Tibial artery (tissue), 4 donors: ENCODE measurements around the gene URGCP.

Experiments
- DNase-seq, 2 donors: peaks; one replicate each; pipeline ENCODE4 v3.0.0-alpha.2; 2019
- H3K27ac ChIP-seq, 2 donors: fragments of 200-600 bp; sonication (generic) in 1 of 2; 1 replicate in 1 of 2; 2 replicates in 1 of 2; pipeline ENCODE4 v1.5.1; 2018 to 2019; ENCODE audit warnings: mild to moderate bottlenecking in 1 of 2
- H3K27me3 ChIP-seq, 2 donors: fragments of 200-600 bp; sonication (generic) in 1 of 2; one replicate each; pipeline versions ENCODE4 v1.5.1 to v1.6.0; 2016 to 2019
- H3K36me3 ChIP-seq, 3 donors: fragments of 200-600 bp; sonication (generic) in 2 of 3; one replicate each; pipeline ENCODE4 v1.5.1; 2016 to 2019; ENCODE audit warnings: mild to moderate bottlenecking in 2 of 3
- H3K4me1 ChIP-seq, 4 donors: fragments of 200-600 bp; sonication (generic) in 2 of 4; 1 replicate in 3 of 4; 2 replicates in 1 of 4; pipeline ENCODE4 v1.5.1; 2016 to 2019
- H3K4me3 ChIP-seq, 2 donors: fragments of 200-600 bp; sonication (generic) in 1 of 2; 1 replicate in 1 of 2; 2 replicates in 1 of 2; pipeline ENCODE4 v1.5.1; 2018 to 2019; ENCODE audit warnings: mild to moderate bottlenecking in 2 of 2
- H3K9me3 ChIP-seq, 3 donors: fragments of 200-600 bp; sonication (generic) in 1 of 3; one replicate each; pipeline ENCODE4 v1.5.1; 2016 to 2019
- intact Hi-C: fragments of 100-400 bp; cut with DNase I; formaldehyde crosslinking; loops from one replicate; pipeline ENCODE4 v1.15.0; 2023; ENCODE audit warnings: low total_unique reads
- TF ChIP-seq, protein P1 (sequence below), 2 experiments: fragments of 200-600 bp in 1 of 2; fragments of 450-650 bp in 1 of 2; IDR thresholded peaks; one replicate each; pipeline ENCODE4 v1.5.1; 2017 to 2019; ENCODE audit warnings: antibody characterized with exemption in 2 of 2, mild to moderate bottlenecking in 1 of 2, moderate library complexity in 1 of 2

Gene URGCP

GRCh38 chr7:43868181-43868580 lies 38.2 kb downstream of the URGCP start:
- DNase-seq: no peak
- TF ChIP-seq, protein P1, sequence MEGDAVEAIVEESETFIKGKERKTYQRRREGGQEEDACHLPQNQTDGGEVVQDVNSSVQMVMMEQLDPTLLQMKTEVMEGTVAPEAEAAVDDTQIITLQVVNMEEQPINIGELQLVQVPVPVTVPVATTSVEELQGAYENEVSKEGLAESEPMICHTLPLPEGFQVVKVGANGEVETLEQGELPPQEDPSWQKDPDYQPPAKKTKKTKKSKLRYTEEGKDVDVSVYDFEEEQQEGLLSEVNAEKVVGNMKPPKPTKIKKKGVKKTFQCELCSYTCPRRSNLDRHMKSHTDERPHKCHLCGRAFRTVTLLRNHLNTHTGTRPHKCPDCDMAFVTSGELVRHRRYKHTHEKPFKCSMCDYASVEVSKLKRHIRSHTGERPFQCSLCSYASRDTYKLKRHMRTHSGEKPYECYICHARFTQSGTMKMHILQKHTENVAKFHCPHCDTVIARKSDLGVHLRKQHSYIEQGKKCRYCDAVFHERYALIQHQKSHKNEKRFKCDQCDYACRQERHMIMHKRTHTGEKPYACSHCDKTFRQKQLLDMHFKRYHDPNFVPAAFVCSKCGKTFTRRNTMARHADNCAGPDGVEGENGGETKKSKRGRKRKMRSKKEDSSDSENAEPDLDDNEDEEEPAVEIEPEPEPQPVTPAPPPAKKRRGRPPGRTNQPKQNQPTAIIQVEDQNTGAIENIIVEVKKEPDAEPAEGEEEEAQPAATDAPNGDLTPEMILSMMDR (IDR thresholded peaks at IDR 0.05): no peak
- intact Hi-C loops: no loop called here
- Histone ChIP-seq H3K27ac (no peak overlapping the region), H3K27me3 (no peaks in the 10 kb centered on the region), H3K9me3 (no peaks in the 10 kb centered on the region), H3K4me1 (peaks cover 0 to 41% (median 31%) of the 10 kb centered on the region in 4 donors), H3K4me3 (peak overlapping the region; percentile 93 to 98), H3K36me3 (peaks cover 19 to 30% (median 24%) of the 10 kb centered on the region in 3 donors)

GRCh38 chr7:43865277-43865676 lies 41.1 kb downstream of the URGCP start:
- Histone ChIP-seq H3K27ac (no peak overlapping the region), H3K27me3 (no peaks in the 10 kb centered on the region), H3K4me3 (no peak overlapping the region), H3K4me1 (peaks cover 0 to 15% (median 13%) of the 10 kb centered on the region in 4 donors), H3K36me3 (peaks cover 19 to 30% (median 24%) of the 10 kb centered on the region in 3 donors), H3K9me3 (no peaks in the 10 kb centered on the region)
- intact Hi-C loops: no loop called here
- TF ChIP-seq, protein P1 (IDR thresholded peaks at IDR 0.05): no peak
- DNase-seq: no peak

GRCh38 chr7:43864126-43864525 lies 42.3 kb downstream of the URGCP start:
- Histone ChIP-seq H3K27ac (no peak overlapping the region), H3K27me3 (no peaks in the 10 kb centered on the region), H3K4me3 (no peak overlapping the region), H3K4me1 (peaks cover 0 to 11% (median 9%) of the 10 kb centered on the region in 4 donors), H3K36me3 (peaks cover 19 to 30% (median 24%) of the 10 kb centered on the region in 3 donors), H3K9me3 (no peaks in the 10 kb centered on the region)
- TF ChIP-seq, protein P1 (IDR thresholded peaks at IDR 0.05): no peak
- no peak for DNase-seq
- intact Hi-C loops: no loop called here

DNA sequence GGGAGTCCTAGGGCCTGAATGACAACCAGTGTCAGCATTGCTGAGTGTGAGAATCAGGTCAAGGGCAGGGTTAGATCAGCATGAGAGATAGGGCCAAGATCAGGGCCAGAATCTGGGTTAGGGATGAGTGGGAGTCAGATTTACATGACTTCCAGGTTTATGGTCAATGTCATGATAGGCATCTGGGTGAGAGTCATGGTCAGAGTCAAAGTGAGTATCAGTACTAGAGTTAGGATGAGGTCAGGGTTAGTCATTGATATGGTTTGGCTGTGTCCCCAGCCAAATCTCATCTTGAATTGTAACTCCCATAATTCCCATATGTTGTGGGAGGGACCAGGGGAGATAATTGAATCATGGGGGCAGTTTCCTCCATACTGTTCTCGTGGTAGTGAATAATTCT lies 49.4 kb downstream of the URGCP start:
- no peak overlapping the region for H3K4me3 ChIP-seq
- no peaks in the 10 kb centered on the region for H3K27me3 ChIP-seq
- H3K36me3 ChIP-seq: no peaks in the 10 kb centered on the region
- intact Hi-C loops: no loop called here
- no peak overlapping the region for H3K27ac ChIP-seq
- H3K9me3 ChIP-seq: no peaks in the 10 kb centered on the region
- no peaks in the 10 kb centered on the region for H3K4me1 ChIP-seq
- no peak for DNase-seq
- TF ChIP-seq, protein P1 (IDR thresholded peaks at IDR 0.05): no peak

DNA sequence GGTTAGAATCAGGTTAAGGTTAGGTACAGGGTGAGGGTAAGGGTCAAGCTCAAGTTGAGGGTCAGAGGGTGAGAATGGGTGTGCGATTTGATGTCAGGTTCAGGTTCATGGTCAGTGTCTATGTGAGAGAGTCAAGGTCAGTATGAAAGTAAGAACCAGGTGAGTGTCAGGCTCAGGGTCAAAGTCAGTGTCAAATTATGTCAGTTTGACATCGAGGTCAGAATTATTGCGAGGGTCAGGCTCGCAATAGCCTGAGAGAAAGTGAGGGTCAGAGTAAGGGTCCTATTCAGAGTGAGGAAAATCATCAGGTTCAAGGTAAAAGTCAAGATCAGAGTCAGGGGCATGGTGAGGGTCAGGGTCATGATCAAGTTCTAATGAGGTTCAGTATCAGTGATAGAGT lies 50.1 kb downstream of the URGCP start:
- H3K9me3 ChIP-seq: no peaks in the 10 kb centered on the region
- no peak for DNase-seq
- H3K27me3 ChIP-seq: no peaks in the 10 kb centered on the region
- intact Hi-C loops: no loop called here
- H3K4me3 ChIP-seq: no peak overlapping the region
- H3K27ac ChIP-seq: no peak overlapping the region
- H3K36me3 ChIP-seq: no peaks in the 10 kb centered on the region
- TF ChIP-seq, protein P1 (IDR thresholded peaks at IDR 0.05): no peak
- H3K4me1 ChIP-seq: no peaks in the 10 kb centered on the region

DNA sequence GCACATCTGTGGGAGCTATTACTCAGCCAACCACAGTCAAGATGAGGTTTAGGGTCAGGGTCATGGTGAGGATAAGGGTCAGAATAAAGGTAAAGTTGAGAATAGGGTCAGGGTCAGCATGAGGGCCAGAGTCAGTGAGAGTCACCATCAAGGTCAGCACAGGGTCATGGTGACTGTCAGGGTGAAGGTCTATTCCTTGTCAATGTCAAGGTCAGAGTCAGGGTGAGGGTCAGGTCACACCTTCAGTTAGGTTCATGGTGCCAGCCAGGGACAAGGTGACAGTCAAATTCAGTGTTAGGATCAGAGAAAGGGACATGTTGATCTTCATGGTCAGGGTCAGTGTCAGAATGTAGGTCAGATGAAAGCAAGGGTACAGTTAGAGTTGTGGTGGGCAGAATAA lies 51.2 kb downstream of the URGCP start:
- H3K36me3 ChIP-seq: no peaks in the 10 kb centered on the region
- no peaks in the 10 kb centered on the region for H3K4me1 ChIP-seq
- H3K27ac ChIP-seq: no peak overlapping the region

More for the DNA sequence above, 51.2 kb downstream of the URGCP start:
- H3K9me3 ChIP-seq: no peaks in the 10 kb centered on the region
- TF ChIP-seq, protein P1 (IDR thresholded peaks at IDR 0.05): no peak
- DNase-seq: no peak
- H3K4me3 ChIP-seq: no peak overlapping the region
- no peaks in the 10 kb centered on the region for H3K27me3 ChIP-seq
- intact Hi-C loops: no loop called here
